Activated B cell treated with CpG ODN at 0.5 μM for 24 hours (primary cell): ENCODE measurements around the gene BIN2. TPM values are rescaled to one million over a fixed set of nuclear protein-coding genes. Genes with fewer than 3 reads are reported as not detected.

Experiments
- ATAC-seq: fragments of 200-7000 bp; cut with Tn5 transposase; one replicate; pipeline ENCODE4 v1.10.0; 2021; ENCODE audit warnings: low read depth, mild to moderate bottlenecking, moderate library complexity
- CTCF ChIA-PET: fragments of 350-600 bp; sonication (Branson Sonifier 250); formaldehyde crosslinking; loops from one replicate; lab custom pipeline; 2021; ENCODE audit warnings: antibody characterized with exemption; lab: Charles Lee
- POLR2A ChIA-PET: fragments of 350-600 bp; sonication (Branson Sonifier 250); formaldehyde crosslinking; loops from one replicate; lab custom pipeline; 2021; ENCODE audit warnings: antibody characterized with exemption; lab: Charles Lee
- DNase-seq: peaks from one replicate; pipeline ENCODE4 v3.0.0; 2022
- H3K27ac Mint-ChIP-seq: one replicate; pipeline ENCODE4 v1.8.0; 2020; ENCODE audit warnings: mixed read lengths
- H3K27me3 Mint-ChIP-seq: one replicate; pipeline ENCODE4 v1.8.0; 2021; ENCODE audit warnings: mixed read lengths
- H3K36me3 Mint-ChIP-seq: one replicate; pipeline ENCODE4 v1.8.0; 2021; ENCODE audit warnings: low read depth, mixed read lengths
- H3K4me1 Mint-ChIP-seq: one replicate; pipeline ENCODE4 v1.8.0; 2021; ENCODE audit warnings: mixed read lengths
- H3K4me3 Mint-ChIP-seq: one replicate; pipeline ENCODE4 v1.8.0; 2020; ENCODE audit warnings: mild to moderate bottlenecking, mixed read lengths
- H3K9me3 Mint-ChIP-seq: one replicate; pipeline ENCODE4 v1.8.0; 2020; ENCODE audit warnings: mixed read lengths
- CTCF ChIP-seq: fragments of 200-600 bp; IDR thresholded peaks from one replicate; pipeline ENCODE4 v1.8.0; 2022; ENCODE audit warnings: antibody characterized with exemption, mild to moderate bottlenecking
- intact Hi-C: fragments of 100-400 bp; cut with micrococcal nuclease; formaldehyde crosslinking; loops from one replicate; pipeline ENCODE4 v1.15.1; 2024
- total RNA-seq: library from RNA; stranded (reverse); gene quantifications from 2 replicates; pipeline ENCODE4 v1.2.3, GENCODE V29; 2022

Gene BIN2
- total RNA-seq, 1 donor from 2014 or later: 25.6 TPM

GRCh38 chr12:51234530-51234929 is 89.4 kb downstream of the BIN2 start:
- Mint-ChIP-seq H3K4me3 (no peak overlapping the region), H3K9me3 (no peaks in the 10 kb centered on the region), H3K36me3 (peaks cover 9% of the 10 kb centered on the region), H3K4me1 (peaks cover 10% of the 10 kb centered on the region), H3K27ac (no peak overlapping the region), H3K27me3 (no peaks in the 10 kb centered on the region)
- POLR2A ChIA-PET: no interaction called here
- intact Hi-C loops: loop anchor here (10.0 kb wide), 1 partner anchor 1210 kb away; the partner anchor contains the start of gene RACGAP1
- TF ChIP-seq CTCF: no peak
- CTCF ChIA-PET: no interaction called here
- ATAC-seq (no peak), DNase-seq (no peak)

GRCh38 chr12:51232642-51233041 is 91.3 kb downstream of the BIN2 start:
- intact Hi-C loops: loop anchor here (10.0 kb wide), 1 partner anchor 1208 kb away; the partner anchor contains the start of gene RACGAP1
- no peaks in the 10 kb centered on the region for H3K9me3 Mint-ChIP-seq
- no peaks in the 10 kb centered on the region for H3K4me1 Mint-ChIP-seq
- ATAC-seq (no peak), DNase-seq (no peak)
- ChIA-PET CTCF (no interaction called here), POLR2A (no interaction called here)
- H3K27ac Mint-ChIP-seq: no peak overlapping the region
- no peaks in the 10 kb centered on the region for H3K36me3 Mint-ChIP-seq
- H3K27me3 Mint-ChIP-seq: no peaks in the 10 kb centered on the region
- no peak for TF ChIP-seq CTCF
- H3K4me3 Mint-ChIP-seq: no peak overlapping the region

Other genes starting within 250 kb of the BIN2 start
- gene CSRNP2, start 240.6 kb downstream of the BIN2 start, total RNA-seq: 16.9 and 17.7 TPM in 2 replicates
- gene TFCP2, start 151.0 kb downstream of the BIN2 start, total RNA-seq: 34.9 and 36.7 TPM in 2 replicates
- gene POU6F1, start 106.1 kb downstream of the BIN2 start, total RNA-seq: 20.3 and 26.2 TPM in 2 replicates
- 209 and 214 TPM in 2 replicates for gene DAZAP2, start 85.3 kb downstream of the BIN2 start, total RNA-seq
- gene SMAGP, start 53.8 kb downstream of the BIN2 start, total RNA-seq: 11.4 and 11.5 TPM in 2 replicates
- gene CELA1, start 22.5 kb upstream of the BIN2 start, total RNA-seq: not detected in 2 replicates
- gene GALNT6, start 67.2 kb upstream of the BIN2 start, total RNA-seq: 23.8 and 24.4 TPM in 2 replicates
- 5.2 and 5.8 TPM in 2 replicates for gene SLC4A8, start 100.7 kb upstream of the BIN2 start, total RNA-seq